K562 (cell line): ENCODE measurements around the gene TMEM243. TPM values are rescaled to one million over a fixed set of nuclear protein-coding genes. Genes with fewer than 3 reads are reported as not detected.

ENCODE experiments used
- ATF1 ChIP-seq, 2 experiments: fragments of 450-650 bp in 1 of 2; IDR thresholded peaks; 2 replicates each; pipeline ENCODE4 v1.6.1; 2016; ENCODE audit warnings: missing compliant biosample characterization in 1 of 2, missing genetic modification characterization in 1 of 2
- CBFA2T3 ChIP-seq: fragments of 450-650 bp; IDR thresholded peaks from 2 replicates; pipeline ENCODE4 v1.6.1; 2017
- E2F8 ChIP-seq: fragments of 450-650 bp; IDR thresholded peaks from 2 replicates; pipeline ENCODE4 v1.7.1; 2018; ENCODE audit warnings: mild to moderate bottlenecking, low read depth; ENCODE audit not compliant: partially characterized antibody
- FOXK2 ChIP-seq, 2 experiments: fragments of 450-650 bp; IDR thresholded peaks in 1 of 2; conservative IDR thresholded peaks in 1 of 2; 2 replicates each; pipeline ENCODE4 v1.6.1; 2016; ENCODE audit warnings: low read depth in 2 of 2, mild to moderate bottlenecking in 1 of 2
- IRF2 ChIP-seq: sonication (generic); formaldehyde crosslinking; IDR thresholded peaks from 2 replicates; pipeline ENCODE4 v1.8.1; 2022; ENCODE audit warnings: mild to moderate bottlenecking, missing genetic modification reagents
- JUN ChIP-seq, 2 experiments: sonication (generic) in 1 of 2; formaldehyde crosslinking in 1 of 2; IDR thresholded peaks; 2 replicates each; pipeline versions ENCODE4 v1.6.1 to v1.8.0; 2012 to 2022; ENCODE audit warnings: borderline replicate concordance in 2 of 2, mild to moderate bottlenecking in 2 of 2, improper control_type of control experiment in 1 of 2, low read depth in 1 of 2, low read length in 1 of 2, missing genetic modification reagents in 1 of 2
- NFIX ChIP-seq: fragments of 250-450 bp; sonication (Bioruptor Pico); IDR thresholded peaks from 2 replicates; pipeline ENCODE4 v1.4.0; 2020; ENCODE audit warnings: low read depth, mild to moderate bottlenecking, moderate library complexity
- NR3C1 ChIP-seq: sonication (generic); formaldehyde crosslinking; IDR thresholded peaks from 2 replicates; pipeline ENCODE4 v1.8.1; 2022; ENCODE audit warnings: missing genetic modification reagents
- POLR2A ChIP-seq: fragments of 450-650 bp; conservative IDR thresholded peaks from 2 replicates; pipeline ENCODE4 v1.6.1; 2016
- PTTG1 ChIP-seq: fragments of 450-650 bp; IDR thresholded peaks from 2 replicates; pipeline ENCODE4 v1.6.1; 2016; ENCODE audit warnings: low read depth, mild to moderate bottlenecking, missing genetic modification characterization, missing compliant biosample characterization
- RNF2 ChIP-seq: sonication (generic); IDR thresholded peaks from 2 replicates; pipeline ENCODE4 v1.6.1; 2016
- SMAD4 ChIP-seq: fragments of 250-450 bp; sonication (Bioruptor Pico); conservative IDR thresholded peaks from 2 replicates; pipeline ENCODE4 v1.8.0; 2021; ENCODE audit warnings: inconsistent platforms, mild to moderate bottlenecking, moderate library complexity
- STAT5A ChIP-seq: IDR thresholded peaks from 2 replicates; pipeline ENCODE4 v1.6.1; 2012; ENCODE audit warnings: low read length, inconsistent platforms, borderline replicate concordance
- TEAD2 ChIP-seq: fragments of 450-650 bp; IDR thresholded peaks from 2 replicates; pipeline ENCODE4 v1.6.1; 2016; ENCODE audit warnings: missing genetic modification characterization, control low read depth, missing compliant biosample characterization
- ZNF280A ChIP-seq: fragments of 450-650 bp; IDR thresholded peaks from 2 replicates; pipeline ENCODE4 v1.6.1; 2018; ENCODE audit warnings: mild to moderate bottlenecking, low read depth; ENCODE audit not compliant: partially characterized antibody
- polyA plus RNA-seq, 8 experiments: library from polyadenylated mRNA; depleted of rRNA in 4 of 8; stranded (reverse) in 5 of 8; unstranded in 3 of 8; fragments of >200 nt; fragmentation: Nextera tagmentation in 2 of 8; fragmentation: Illumina TruSeq in 1 of 8; extraction: Ambion mirVana in 2 of 8; extraction: Trizol in 1 of 8; gene quantifications; 2 replicates each; pipeline versions ENCODE4 v1.2.1 to v1.2.3, GENCODE V29; 2011 to 2014; ENCODE audit warnings: inconsistent platforms in 1 of 8, missing spikeins in 1 of 8
- total RNA-seq, 7 experiments: library from RNA; depleted of rRNA in 6 of 7; stranded (reverse); fragments of >200 nt in 6 of 7; fragmentation: Illumina TruSeq in 2 of 7; extraction: Trizol in 2 of 7; gene quantifications; 2 replicates each; pipeline versions ENCODE4 v1.2.1 to v1.2.3, GENCODE V29; 2011 to 2021; ENCODE audit warnings: low replicate concordance in 1 of 7
- TF ChIP-seq, protein P1 (sequence below): fragments of 450-650 bp; IDR thresholded peaks from 2 replicates; pipeline ENCODE4 v1.6.1; 2016; ENCODE audit warnings: borderline replicate concordance
- TF ChIP-seq, protein P2 (sequence below): fragments of 450-650 bp; IDR thresholded peaks from one replicate; pipeline ENCODE4 v1.6.1; 2018; ENCODE audit warnings: mild to moderate bottlenecking, moderate library complexity; ENCODE audit not compliant: partially characterized antibody
- TF ChIP-seq, protein P3 (sequence below): fragments of 250-450 bp; sonication (Bioruptor Pico); IDR thresholded peaks from 2 replicates; pipeline ENCODE4 v1.5.1; 2021; ENCODE audit warnings: mild to moderate bottlenecking

Gene TMEM243
- total and polyA plus RNA-seq, 9 of the 15 experiments (the other 6 are each of a cell fraction or from before 2014, with no cell fraction given), result 3.9 to 8.6 (median 6.1) TPM

DNA sequence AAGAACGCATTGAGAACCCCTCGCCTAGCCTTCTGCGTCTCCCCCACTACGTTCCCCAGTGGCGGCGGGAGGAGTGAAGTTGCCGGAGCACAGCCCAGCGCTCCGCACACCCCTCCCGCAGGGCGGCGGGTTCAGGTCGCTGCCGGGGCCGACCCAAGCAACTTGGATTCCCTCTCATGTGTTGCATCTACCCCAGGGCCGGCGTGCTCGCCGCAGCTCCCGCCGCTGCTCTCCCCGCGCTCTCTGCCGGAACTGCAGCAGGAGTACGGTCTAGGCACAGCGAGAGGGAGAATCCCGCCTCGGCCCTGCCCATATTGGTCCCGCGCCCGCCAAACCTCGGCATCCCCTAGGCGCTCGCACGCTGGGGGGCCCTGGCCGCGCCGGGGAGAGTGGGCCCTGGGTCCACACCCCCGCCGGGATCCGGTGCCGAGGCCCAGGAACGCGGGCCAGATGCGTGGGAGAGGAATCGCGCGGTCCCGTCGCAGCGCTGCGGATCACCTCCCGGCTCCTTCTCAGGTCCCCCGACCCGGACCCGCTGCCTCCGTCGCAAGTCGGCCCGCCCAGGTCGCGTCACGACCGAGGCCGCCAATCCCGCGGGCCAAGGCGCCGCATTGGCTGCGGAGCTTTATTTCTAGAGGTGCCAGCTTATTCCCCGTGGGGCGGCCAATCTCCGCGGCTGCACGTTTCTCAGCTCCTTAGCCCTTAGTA is 648 bp upstream of the TMEM243 start (continued):
- no peak for TF ChIP-seq TEAD2 (tag)
- TF ChIP-seq CBFA2T3, result no peak
- TF ChIP-seq SMAD4 (CRISPR knock-in tag), result no peak
- no peak for TF ChIP-seq E2F8
- no peak for TF ChIP-seq FOXK2 (conservative IDR thresholded peaks at IDR 0.05 in 1 of 2, IDR thresholded peaks at IDR 0.05 in 1 of 2; ENCODE audit: low read depth in 2 of 2)
- 0 out of 2 replicates have a peak, but pooled peaks have one; percentile 33 for TF ChIP-seq POLR2A
- no peak for TF ChIP-seq NR3C1 (CRISPR knock-in tag)
- 0 out of 2 replicates have a peak, but pooled peaks have one; percentile 14 for TF ChIP-seq RNF2
- TF ChIP-seq JUN (IDR thresholded peaks at IDR 0.05; ENCODE audit: borderline replicate concordance, low read depth, low read length), result no peak
- TF ChIP-seq JUN (CRISPR knock-in tag; IDR thresholded peaks at IDR 0.05; ENCODE audit: borderline replicate concordance), result no peak
- TF ChIP-seq, protein P1, sequence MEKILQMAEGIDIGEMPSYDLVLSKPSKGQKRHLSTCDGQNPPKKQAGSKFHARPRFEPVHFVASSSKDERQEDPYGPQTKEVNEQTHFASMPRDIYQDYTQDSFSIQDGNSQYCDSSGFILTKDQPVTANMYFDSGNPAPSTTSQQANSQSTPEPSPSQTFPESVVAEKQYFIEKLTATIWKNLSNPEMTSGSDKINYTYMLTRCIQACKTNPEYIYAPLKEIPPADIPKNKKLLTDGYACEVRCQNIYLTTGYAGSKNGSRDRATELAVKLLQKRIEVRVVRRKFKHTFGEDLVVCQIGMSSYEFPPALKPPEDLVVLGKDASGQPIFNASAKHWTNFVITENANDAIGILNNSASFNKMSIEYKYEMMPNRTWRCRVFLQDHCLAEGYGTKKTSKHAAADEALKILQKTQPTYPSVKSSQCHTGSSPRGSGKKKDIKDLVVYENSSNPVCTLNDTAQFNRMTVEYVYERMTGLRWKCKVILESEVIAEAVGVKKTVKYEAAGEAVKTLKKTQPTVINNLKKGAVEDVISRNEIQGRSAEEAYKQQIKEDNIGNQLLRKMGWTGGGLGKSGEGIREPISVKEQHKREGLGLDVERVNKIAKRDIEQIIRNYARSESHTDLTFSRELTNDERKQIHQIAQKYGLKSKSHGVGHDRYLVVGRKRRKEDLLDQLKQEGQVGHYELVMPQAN, result no peak
- TF ChIP-seq, protein P2, sequence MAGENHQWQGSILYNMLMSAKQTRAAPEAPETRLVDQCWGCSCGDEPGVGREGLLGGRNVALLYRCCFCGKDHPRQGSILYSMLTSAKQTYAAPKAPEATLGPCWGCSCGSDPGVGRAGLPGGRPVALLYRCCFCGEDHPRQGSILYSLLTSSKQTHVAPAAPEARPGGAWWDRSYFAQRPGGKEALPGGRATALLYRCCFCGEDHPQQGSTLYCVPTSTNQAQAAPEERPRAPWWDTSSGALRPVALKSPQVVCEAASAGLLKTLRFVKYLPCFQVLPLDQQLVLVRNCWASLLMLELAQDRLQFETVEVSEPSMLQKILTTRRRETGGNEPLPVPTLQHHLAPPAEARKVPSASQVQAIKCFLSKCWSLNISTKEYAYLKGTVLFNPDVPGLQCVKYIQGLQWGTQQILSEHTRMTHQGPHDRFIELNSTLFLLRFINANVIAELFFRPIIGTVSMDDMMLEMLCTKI, result no peak
- no peak for TF ChIP-seq IRF2 (CRISPR knock-in tag)
- TF ChIP-seq, protein P3, sequence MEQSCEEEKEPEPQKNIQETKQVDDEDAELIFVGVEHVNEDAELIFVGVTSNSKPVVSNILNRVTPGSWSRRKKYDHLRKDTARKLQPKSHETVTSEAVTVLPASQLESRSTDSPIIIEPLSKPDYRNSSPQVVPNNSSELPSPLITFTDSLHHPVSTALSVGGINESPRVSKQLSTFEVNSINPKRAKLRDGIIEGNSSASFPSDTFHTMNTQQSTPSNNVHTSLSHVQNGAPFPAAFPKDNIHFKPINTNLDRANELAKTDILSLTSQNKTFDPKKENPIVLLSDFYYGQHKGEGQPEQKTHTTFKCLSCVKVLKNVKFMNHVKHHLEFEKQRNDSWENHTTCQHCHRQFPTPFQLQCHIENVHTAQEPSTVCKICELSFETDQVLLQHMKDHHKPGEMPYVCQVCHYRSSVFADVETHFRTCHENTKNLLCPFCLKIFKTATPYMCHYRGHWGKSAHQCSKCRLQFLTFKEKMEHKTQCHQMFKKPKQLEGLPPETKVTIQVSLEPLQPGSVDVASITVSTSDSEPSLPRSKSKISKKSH, result no peak
- TF ChIP-seq PTTG1, result no peak
- TF ChIP-seq STAT5A, result no peak
- no peak for TF ChIP-seq ATF1 (CRISPR knock-in tag; IDR thresholded peaks at IDR 0.05)
- TF ChIP-seq ATF1 (tag; IDR thresholded peaks at IDR 0.05), result peak; percentile 61
- TF ChIP-seq ZNF280A, result no peak
- no peak for TF ChIP-seq NFIX (CRISPR knock-in tag)
